Hematopoietic multipotent progenitor cell (in vitro differentiated cells): ENCODE data around the gene FGF1. TPM values are rescaled to one million over a fixed set of nuclear protein-coding genes. Genes with fewer than 3 reads are reported as not detected.

Experiments
- DNase-seq, 3 donors: peaks; one replicate each; pipeline ENCODE4 v3.0.0-alpha.2; 2011 to 2015; ENCODE audit warnings: low read depth in 2 of 3, low spot score in 2 of 3
- total RNA-seq: library from RNA; depleted of rRNA; stranded (reverse); fragments of >200 nt; gene quantifications from one replicate; pipeline ENCODE4 v1.2.3, GENCODE V29; 2012

FGF1 gene
- total RNA-seq, 1 donor: not detected

GRCh38 chr5:142547445-142548380 is 138.2 kb downstream of the FGF1 start:
- DNase-seq: no peak

GRCh38 chr5:142545650-142546322 is 140.1 kb downstream of the FGF1 start:
- DNase-seq: no peak

GRCh38 chr5:142544946-142545649 is 140.8 kb downstream of the FGF1 start:
- DNase-seq: no peak

- DNase-seq: no peak
Observed at GRCh38 chr5:142544071-142544753, 141.7 kb downstream of the FGF1 start.

- no peak for DNase-seq
Observed at GRCh38 chr5:142542906-142543305, 143.0 kb downstream of the FGF1 start.

Other genes with a start within 250 kb of the FGF1 start
- 14.5 TPM for gene ARHGAP26, start 84.3 kb upstream of the FGF1 start, total RNA-seq